ENCODE data around the gene TTLL3. TPM values are rescaled to one million over a fixed set of nuclear protein-coding genes. Genes with fewer than 3 reads are reported as not detected.

TTLL3 gene
- total RNA-seq, 1 donor from 2014 or later, result 18.8 TPM

DNA sequence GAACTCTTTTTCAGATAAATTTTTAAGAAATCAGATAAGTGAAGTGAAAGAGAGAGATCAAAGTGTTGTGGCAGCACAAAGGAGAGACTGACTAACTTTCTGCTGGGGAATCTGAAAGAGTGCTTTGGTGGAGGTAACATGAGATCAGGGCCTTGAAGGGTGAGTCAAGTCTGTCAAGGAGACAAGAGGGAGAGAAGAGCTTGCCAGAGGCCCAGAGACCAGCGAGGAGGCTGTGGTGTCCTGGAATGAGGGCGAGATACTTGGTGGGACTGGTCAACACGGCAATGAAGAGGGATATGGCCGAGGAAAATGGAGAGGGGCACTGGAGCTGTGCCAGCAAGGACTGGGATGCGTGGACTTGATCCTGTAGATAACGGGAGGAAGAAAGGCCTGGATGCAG, 22.3 kb upstream of the TTLL3 start:
- Histone ChIP-seq H3K4me3 (ENCODE audit: low read depth, low read length) (no peak overlapping the region), H3K36me3 (ENCODE audit: control insufficient read depth, insufficient read depth, low read length) (peaks cover 7% of the 10 kb centered on the region), H3K27me3 (ENCODE audit: control insufficient read depth, insufficient read depth, low read length) (no peaks in the 10 kb centered on the region)
- TF ChIP-seq, protein P1, sequence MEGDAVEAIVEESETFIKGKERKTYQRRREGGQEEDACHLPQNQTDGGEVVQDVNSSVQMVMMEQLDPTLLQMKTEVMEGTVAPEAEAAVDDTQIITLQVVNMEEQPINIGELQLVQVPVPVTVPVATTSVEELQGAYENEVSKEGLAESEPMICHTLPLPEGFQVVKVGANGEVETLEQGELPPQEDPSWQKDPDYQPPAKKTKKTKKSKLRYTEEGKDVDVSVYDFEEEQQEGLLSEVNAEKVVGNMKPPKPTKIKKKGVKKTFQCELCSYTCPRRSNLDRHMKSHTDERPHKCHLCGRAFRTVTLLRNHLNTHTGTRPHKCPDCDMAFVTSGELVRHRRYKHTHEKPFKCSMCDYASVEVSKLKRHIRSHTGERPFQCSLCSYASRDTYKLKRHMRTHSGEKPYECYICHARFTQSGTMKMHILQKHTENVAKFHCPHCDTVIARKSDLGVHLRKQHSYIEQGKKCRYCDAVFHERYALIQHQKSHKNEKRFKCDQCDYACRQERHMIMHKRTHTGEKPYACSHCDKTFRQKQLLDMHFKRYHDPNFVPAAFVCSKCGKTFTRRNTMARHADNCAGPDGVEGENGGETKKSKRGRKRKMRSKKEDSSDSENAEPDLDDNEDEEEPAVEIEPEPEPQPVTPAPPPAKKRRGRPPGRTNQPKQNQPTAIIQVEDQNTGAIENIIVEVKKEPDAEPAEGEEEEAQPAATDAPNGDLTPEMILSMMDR (IDR thresholded peaks at IDR 0.05; ENCODE audit: insufficient read depth, low read length, poor library complexity, severe bottlenecking), result no peak
- no peak for DNase-seq (ENCODE audit: low read depth)

DNA sequence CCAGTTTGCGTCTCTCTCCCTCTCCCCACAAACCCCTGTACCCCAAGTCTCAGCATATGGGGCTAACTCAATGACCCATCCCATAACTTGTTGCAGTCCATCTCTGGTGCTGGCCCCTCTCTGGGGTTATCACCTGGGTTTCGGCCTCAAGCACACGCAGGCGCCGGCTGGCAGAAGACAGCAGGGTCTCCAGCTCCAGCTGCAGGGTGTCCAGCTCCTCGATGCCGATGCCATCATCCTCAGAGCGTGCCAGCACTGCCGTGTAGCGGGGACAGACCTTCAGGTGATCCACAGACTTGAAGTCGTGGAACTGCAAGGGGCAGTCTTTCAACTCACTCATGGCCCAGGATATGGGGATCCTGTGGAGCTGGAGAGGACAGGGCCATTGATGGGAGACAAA, 18.9 kb upstream of the TTLL3 start:
- Histone ChIP-seq H3K4me3 (ENCODE audit: low read depth, low read length) (no peak overlapping the region), H3K36me3 (ENCODE audit: control insufficient read depth, insufficient read depth, low read length) (peaks cover 5% of the 10 kb centered on the region), H3K27me3 (ENCODE audit: control insufficient read depth, insufficient read depth, low read length) (no peaks in the 10 kb centered on the region)
- TF ChIP-seq, protein P1 (IDR thresholded peaks at IDR 0.05; ENCODE audit: insufficient read depth, low read length, poor library complexity, severe bottlenecking), result no peak
- no peak for DNase-seq (ENCODE audit: low read depth)

DNA sequence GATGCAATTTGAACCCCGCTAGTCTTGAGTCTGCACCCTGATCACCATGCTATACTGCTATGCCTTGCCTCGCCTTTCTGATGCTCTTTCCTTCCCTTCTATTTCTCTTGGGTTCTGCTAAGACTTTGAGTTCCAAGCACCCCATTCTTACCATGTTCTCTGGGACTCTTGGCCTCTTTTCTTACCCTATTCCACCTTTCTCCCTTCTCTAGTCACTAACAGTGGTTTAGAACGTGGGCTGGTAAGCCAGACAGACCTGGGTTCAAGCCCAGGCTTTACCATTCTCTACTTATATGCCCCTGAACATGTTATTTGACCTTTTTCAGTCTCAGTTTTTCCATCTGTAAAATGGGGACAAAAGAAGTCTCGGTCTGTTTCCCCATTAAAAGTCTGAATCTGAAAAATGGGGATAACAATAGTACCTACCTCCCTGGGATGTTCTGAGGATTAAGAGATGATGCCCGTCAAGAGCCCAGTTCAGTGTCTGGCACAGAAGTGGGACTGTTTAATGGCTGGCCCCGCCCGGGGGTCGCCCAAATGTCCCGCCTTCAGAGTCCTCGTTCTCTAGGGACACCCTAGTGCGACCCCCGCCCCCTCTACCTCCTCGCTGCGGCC, 18.2 kb upstream of the TTLL3 start:
- Histone ChIP-seq H3K4me3 (ENCODE audit: low read depth, low read length) (peak overlapping the region; percentile 84), H3K36me3 (ENCODE audit: control insufficient read depth, insufficient read depth, low read length) (peaks cover 3% of the 10 kb centered on the region), H3K27me3 (ENCODE audit: control insufficient read depth, insufficient read depth, low read length) (no peaks in the 10 kb centered on the region)
- TF ChIP-seq, protein P1 (IDR thresholded peaks at IDR 0.05; ENCODE audit: insufficient read depth, low read length, poor library complexity, severe bottlenecking), result no peak
- DNase-seq (ENCODE audit: low read depth), result no peak

DNA sequence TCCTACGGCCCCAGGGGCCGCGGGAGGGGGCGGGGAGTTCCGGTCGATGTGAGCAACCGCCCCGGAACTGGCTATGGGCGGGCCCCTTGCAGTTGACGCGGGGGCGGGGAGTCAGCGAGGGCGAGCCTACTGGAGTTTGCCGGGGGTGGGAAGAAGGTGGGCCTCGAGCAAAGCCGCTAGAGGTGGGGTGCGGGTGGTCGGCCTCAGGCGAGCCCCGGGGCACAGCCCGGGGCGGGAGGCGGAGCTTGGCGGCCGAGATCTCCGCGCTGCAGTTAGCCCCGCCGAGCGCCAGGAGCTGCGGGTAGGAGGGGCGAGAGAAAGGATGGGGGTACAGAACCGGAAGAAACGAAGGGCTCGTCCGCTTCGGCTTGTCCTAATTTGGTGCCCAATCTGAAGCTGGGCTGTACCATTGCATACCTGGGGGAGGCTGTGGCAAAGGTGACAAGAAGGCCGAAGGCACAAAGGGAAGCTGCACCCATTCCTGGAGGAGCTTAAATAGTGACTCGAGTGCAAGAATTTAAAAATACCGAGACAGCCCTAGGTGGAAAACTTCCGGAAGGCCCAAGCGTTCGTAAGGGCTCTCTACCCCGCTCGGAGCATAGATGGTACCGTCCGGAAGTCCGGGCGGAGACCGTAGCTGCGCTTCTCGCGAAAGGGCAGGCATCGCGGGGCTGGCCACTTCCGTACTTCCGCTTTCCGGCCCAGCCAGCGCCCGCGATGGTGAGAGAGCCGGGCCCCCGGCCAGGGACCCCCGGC, 17.5 kb upstream of the TTLL3 start, which contains the start of the genes ARPC4 and TADA3:
TSS of gene ARPC4 (plus strand) at position 678 of the 756 bp plus-strand sequence. CDS start at position 718, 40 bp downstream.
TSS of gene TADA3 (minus strand) at position 69 of the 756 bp plus-strand sequence. CDS start 1,007 bp downstream, outside the sequence.
- H3K4me3 ChIP-seq (ENCODE audit: low read depth, low read length), result peak within 1 kb of the TSS; percentile 84
- TF ChIP-seq, protein P1 (IDR thresholded peaks at IDR 0.05; ENCODE audit: insufficient read depth, low read length, poor library complexity, severe bottlenecking), result no peak
- H3K36me3 ChIP-seq (ENCODE audit: control insufficient read depth, insufficient read depth, low read length), result peaks cover 5% of the 10 kb centered on the region
- H3K27me3 ChIP-seq (ENCODE audit: control insufficient read depth, insufficient read depth, low read length), result no peaks in the 10 kb centered on the region
- DNase-seq (ENCODE audit: low read depth), result peak; percentile 74

DNA sequence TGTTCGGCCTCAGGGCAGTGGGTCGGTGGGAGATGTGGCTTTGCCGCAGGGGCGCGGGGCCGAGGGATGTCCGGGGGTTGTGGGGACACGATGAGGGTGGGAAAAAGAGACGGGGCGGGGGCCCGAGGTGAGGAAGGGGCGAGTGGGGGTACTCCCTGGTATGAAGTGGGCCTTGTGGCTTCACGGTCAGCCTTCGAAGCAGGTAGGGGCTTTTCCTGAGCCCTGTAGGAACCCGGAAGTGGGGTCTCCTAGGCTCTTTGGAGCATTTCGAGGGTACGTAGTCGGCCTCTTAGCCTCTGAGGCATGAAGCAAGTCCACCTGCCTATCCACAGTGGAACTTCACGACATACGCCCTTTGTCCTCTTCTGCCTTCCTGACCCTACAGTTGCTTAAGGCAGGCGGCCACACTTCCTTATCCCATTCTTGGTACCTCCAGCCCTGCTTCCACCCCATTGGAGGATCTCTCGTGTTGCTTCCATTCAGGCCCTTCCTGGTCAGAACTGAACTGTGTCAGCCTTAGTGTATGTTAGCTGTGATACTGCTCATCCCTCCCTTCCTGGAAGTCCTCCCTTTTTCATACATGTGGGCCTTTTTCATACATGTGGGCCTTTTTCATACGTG, 16.8 kb upstream of the TTLL3 start:
- TF ChIP-seq, protein P1 (IDR thresholded peaks at IDR 0.05; ENCODE audit: insufficient read depth, low read length, poor library complexity, severe bottlenecking), result no peak
- no peaks in the 10 kb centered on the region for H3K27me3 ChIP-seq (ENCODE audit: control insufficient read depth, insufficient read depth, low read length)
- no peak for DNase-seq (ENCODE audit: low read depth)

More for the DNA sequence above, 16.8 kb upstream of the TTLL3 start:
- peaks cover 5% of the 10 kb centered on the region for H3K36me3 ChIP-seq (ENCODE audit: control insufficient read depth, insufficient read depth, low read length)
- peak overlapping the region; percentile 84 for H3K4me3 ChIP-seq (ENCODE audit: low read depth, low read length)

Data from kidney epithelial cell (primary cell).